NOMO-1 (cell line): ENCODE data around the gene SMIM10.
"Not testable (repeated sequence)": the region's sequence is repeated elsewhere in the genome, so short reads cannot be mapped to it uniquely, and the experiment has no call there.

Source experiments
- DNase-seq, 2 experiments: peaks; one replicate each; lab custom pipeline; 2025; ENCODE audit not compliant: unreplicated experiment in 2 of 2; lab: John Stamatoyannopoulos, UW

SMIM10 gene

GRCh38 chrX:135009838-135010237, 19.0 kb downstream of the SMIM10 start:
- no peak for DNase-seq

DNA sequence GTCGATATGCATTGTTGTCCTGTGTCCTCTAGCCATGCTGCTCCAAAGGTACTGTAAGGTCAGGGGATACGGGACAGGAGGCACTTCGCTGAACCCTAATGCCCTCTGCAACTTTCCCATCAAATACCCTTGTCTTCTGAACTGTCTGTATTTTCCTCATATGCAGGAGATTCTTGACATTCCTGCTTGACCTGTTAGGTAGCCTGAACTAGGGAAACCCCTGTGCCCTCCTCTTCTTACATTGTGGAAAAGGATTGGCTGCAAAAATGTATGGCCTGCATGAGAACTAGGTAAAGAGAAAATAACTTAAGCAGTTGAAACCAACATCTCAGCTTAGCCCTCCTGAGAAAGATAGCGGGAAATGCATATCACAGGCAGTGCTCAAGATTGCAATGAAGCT, 20.1 kb downstream of the SMIM10 start:
- no peak for DNase-seq

DNA sequence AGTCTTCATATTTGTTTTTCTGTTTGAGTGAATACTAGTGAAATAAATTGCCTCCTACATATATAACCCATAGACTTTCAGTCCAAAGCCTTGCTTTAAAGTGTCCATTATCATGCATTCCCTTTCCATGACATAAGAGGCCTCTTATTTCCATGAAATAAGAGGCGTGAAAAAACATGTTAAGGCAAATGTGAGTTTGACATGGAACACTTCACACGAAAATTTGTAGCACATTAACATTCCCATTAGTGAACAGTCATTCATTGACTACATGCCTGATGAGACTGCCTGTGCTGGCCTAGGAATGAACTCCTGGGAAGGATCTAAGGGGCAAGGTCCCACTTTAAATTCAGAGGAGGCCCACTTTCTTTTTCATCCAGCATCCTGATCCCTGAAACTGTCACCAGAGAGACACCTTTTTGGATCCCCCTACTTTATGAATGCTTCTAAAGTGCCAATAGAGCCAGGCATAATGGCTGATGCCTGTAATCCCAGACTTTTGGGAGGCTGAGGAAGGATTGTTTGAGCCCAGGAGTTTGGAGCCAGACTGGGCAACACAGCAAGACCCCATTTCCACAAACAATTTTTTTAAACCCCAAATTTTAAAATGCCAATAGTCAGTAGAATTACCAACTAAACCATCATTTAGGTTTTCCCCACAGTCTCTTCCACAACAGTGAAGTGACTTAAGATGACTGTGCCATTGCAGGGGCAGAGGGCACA, 24.9 kb downstream of the SMIM10 start:
- no peak for DNase-seq

DNA sequence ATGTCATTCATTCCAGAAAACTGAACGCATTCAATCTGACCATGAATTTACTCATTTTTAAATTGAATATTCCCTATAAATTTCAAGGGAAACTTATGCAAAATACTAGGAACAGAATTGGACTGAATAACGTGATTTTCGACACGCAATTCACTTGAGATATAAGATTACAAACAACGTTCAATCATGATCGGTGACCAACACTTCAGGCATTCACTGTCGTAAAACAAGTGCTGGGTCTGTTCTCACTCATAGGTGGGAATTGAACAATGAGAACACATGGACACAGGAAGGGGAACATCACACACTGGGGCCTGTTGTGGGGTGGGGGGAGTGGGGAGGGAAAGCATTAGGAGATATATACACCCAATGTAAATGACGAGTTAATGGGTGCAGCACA, 29.1 kb downstream of the SMIM10 start:
- DNase-seq = not testable (repeated sequence)

- not testable (repeated sequence) for DNase-seq
Observed at GRCh38 chrX:135023791-135024190, 33.0 kb downstream of the SMIM10 start.

GRCh38 chrX:135024526-135024925, 33.7 kb downstream of the SMIM10 start:
- DNase-seq = no peak

- not testable (repeated sequence) for DNase-seq
Observed at GRCh38 chrX:135030207-135030963, 39.6 kb downstream of the SMIM10 start.

GRCh38 chrX:135041149-135042123, 50.6 kb downstream of the SMIM10 start:
- DNase-seq = not testable (repeated sequence)
